GM18870 (cell line): Measurements from ENCODE around the gene MRPS26.
A peak's percentile ranks its signal among the peaks of the same experiment; 100 is the strongest.
"Not testable (repeated sequence)": the region's sequence is repeated elsewhere in the genome, so short reads cannot be mapped to it uniquely, and the experiment has no call there.

ENCODE experiments used
- ATAC-seq: cut with Tn5 transposase; IDR thresholded peaks from one replicate; pipeline ENCODE4 v1.9.1; 2021; ENCODE audit warnings: moderate library complexity; ENCODE audit not compliant: unreplicated experiment

MRPS26 gene

DNA sequence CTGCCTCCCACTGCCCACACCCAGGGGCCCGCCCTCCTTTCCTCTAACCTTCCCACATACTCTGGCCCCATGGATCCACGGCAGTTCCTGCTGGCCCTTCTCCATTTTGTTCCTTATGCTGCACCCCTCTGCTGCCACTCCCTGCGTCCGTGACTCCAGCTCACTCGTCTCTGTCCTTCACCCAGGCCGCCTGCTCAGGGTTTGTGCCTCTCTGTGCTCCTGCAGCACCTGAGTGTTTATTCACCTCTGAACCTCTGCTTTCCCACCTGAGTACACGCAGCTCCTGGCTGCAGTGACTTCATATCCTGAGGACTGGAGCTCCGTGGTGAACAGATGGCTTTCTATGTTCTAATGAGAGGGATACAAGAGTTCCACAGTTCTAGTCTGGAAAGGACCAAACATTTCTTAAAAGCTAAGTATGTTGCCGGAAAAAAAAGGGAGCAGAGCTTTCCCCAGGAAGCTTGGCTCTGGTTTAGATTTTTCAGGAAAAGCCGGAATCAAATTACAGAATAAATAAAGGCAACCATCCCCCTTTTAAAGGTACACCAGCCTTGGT lies 3.9 kb upstream of the MRPS26 start:
- ATAC-seq: no peak

DNA sequence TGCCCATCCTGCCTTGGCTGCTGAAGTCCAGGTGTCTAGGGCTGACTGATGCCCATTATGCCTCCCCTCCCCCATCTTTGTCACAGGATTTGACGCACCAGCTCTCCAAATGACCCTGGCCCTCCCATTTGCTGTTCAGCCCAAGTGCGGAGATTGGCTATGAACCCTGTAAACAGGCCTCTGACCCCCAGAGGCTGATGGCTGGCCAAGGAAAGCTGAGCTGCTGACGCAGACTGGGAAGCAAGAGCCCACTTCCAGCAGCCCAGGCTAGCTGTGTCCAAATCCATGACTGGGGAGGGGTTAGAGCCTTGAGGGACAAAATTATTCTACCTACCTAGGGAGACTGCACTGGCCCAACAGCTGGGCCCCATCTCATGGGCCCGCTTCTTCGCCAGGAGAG lies 3.2 kb upstream of the MRPS26 start:
- no peak for ATAC-seq

DNA sequence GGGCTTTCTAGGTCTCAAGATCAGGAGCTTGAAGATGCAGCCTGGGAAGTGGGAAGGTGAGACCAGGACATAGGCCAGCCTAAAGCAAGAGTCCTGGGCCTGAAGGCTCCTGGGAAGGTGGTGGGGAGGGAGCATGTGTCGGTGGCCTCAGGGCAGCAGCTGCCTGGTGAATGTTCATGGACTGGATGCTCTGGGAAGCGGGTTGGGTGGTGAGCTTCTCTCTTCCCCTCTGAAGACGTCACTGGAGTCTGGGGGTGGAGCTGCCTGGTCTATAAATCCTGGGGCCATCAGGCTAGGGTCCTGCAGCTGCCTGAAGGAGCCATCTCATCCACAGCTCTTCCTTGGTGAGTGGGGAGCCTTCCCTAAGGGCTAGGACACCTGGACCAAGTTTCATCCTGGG lies 2.5 kb upstream of the MRPS26 start, which contains the start of gene GNRH2:
GNRH2 (plus strand) TSS at position 301 of the 400 bp plus-strand sequence. CDS start 793 bp downstream, outside the sequence.
- ATAC-seq: no peak

DNA sequence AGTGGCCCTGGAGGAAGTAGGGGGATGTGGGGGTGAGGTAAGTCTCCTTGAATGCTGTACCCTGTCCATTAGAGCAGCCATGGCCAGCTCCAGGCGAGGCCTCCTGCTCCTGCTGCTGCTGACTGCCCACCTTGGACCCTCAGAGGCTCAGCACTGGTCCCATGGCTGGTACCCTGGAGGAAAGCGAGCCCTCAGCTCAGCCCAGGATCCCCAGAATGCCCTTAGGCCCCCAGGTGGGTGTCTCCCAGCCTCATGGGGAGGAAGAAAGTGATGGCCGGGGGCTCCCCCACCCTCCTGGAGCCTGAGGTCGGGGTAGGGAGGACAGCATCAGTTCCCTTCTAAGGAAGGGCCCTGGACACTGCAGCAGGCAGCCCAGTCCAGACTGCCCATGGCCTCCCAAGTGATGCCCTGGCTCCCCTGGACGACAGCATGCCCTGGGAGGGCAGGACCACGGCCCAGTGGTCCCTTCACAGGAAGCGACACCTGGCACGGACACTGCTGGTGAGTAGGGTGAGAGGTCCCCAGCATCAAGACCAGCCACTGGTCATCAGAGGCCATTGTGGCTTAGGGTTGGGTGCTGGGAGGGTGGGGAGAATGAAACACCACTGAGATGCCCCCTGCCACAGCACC lies 1.4 kb upstream of the MRPS26 start:
- no peak for ATAC-seq

GRCh38 chr20:3045042-3045815 lies 623 bp upstream of the MRPS26 start:
- peak; percentile 29 for ATAC-seq

DNA sequence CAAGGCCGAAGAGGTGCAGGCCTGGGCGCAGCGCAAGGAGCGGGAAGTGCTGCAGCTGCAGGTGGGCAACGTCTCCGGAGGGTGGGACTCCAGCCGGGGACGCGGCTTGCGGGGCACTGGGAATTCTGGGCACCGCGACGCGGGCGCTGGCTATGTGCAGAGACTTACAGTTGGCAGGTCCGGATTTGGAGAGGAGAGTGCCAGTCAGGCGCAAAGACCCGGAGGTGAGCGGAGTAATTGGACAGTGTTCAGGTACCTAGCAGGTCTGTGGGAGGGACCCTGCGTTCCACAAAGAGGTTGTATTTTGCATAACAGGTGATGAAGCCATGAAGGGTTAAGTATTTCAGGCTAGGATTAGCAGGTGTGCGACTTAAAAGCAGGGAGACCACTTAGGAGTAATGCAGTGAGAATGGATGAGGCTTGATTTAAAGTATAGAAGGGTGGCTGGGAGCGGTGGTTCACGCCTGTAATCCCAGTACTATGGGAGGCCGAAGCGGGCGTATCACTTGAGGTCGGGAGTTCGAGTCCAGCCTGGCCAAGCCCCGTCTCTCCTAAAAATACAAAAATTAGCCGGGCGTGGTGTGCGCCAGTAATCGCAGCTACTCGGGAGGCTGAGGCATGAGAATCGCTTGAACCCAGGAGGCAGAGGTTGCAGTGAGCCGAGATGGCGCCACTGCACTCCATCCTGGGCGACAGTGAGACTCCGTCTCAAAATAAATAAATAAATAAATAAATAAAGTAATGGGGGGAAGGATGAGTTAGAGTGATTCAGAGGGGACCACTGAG lies 1.0 kb downstream of the MRPS26 start:
- no peak for ATAC-seq

DNA sequence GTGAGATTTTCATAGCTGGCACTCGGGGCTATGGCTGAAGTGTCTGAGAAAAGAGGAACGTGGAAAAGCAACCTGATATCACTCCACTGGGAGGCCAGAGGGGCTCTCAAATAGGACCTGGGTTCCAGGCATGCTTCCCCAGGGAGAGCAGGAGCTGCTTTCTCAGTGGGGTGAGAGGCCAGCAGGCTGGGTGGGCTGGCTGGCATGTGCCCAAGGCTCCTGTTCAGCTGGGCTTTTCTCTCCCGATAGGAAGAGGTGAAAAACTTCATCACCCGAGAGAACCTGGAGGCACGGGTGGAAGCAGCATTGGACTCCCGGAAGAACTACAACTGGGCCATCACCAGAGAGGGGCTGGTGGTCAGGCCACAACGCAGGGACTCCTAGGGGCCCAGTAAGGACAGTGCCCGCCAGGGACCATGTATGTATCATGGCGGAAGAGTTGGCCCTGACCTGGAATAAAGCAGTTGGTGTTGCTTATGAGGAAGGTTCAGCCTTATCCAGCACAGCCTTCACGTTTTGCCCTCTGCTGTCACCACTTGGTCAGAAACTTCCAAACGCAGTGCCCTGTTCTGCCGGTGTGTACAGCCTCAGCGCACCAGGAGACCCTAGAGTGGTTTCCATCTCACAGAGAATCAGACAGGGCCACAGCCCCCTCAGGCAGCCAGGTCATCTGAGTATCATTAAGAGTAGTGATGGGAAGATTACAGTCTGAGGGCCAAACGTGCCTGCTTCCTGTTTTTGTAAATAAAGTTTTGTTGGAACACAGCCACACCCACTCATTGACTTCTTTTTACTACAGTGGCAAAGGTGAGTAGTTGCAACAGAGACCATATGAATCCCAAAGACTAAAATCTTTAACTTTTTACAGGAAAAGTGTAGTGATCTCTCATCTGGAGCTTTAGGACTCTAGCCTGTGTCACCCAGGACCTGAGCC lies 1.9 kb downstream of the MRPS26 start:
- ATAC-seq: no peak

GRCh38 chr20:3051385-3052019 lies 5.7 kb downstream of the MRPS26 start:
- no peak for ATAC-seq

DNA sequence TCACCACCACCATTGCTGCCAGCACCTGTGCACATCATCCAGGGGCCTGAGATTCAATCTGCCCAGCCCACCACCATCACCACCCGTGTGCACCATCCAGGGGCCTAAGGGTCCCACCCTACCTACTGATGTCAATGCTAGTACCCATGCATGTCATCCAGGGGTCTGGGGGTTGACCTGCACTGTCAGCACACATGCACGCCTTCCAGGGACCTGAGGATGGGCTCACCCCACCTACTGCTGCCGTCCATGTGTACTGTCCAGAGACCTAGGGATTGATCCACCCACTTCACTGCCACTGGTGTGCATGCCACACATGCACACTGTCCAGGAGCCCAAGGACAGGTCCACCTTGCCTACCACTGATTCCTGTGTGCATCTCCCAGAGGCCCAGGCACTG lies 13.6 kb downstream of the MRPS26 start:
- ATAC-seq: no peak

GRCh38 chr20:3064119-3064518 lies 18.3 kb downstream of the MRPS26 start:
- ATAC-seq: not testable (repeated sequence)

- ATAC-seq: no peak
These were observed 21.5 kb downstream of the MRPS26 start for GRCh38 chr20:3067139-3068014.

GRCh38 chr20:3068075-3068474 lies 22.2 kb downstream of the MRPS26 start:
- no peak for ATAC-seq

DNA sequence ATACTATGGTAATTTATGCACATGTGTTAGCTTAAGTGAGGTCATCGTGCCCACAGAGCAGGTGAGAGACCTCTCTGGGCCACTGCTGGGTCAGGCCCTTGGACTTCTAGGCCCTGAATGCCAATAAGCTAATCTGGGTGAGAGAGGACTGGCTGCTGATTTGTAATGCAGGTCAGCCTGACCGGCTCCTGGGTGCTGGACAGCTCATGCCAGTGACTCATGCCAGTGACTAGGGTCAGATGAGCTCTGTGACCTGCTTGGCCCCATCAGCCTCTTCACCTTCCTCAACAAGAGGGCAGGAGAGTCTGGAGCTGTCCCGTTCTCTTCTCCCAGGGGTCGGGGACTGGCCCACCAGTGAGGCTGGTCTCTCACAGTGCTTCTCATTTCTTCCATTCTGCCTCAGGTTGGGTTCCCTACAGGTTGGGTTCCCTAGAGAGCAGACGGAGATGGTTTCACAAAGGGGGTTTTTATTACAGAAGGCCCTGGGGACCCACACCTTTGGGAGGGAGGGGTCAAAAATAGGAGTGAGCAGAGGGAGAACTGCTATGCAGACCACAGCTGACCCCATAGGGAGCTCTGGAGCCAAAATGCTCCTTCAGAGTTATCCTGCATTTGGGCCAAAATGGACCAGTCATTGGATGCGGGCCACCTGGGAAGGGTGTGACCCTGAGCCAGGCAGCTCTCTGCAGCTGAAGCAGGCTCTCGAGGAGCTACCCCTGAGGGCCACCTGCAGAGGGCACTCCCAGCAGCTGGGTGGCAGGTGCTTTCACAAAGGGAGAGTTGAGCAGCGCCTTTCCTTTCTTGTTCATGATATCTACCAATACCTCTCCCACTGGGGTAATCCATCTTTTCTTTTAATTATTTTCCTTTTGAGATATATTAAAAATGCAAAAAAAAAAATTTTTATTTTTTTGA lies 23.4 kb downstream of the MRPS26 start:
- no peak for ATAC-seq

GRCh38 chr20:3070725-3071124 lies 24.9 kb downstream of the MRPS26 start:
- ATAC-seq: no peak

DNA sequence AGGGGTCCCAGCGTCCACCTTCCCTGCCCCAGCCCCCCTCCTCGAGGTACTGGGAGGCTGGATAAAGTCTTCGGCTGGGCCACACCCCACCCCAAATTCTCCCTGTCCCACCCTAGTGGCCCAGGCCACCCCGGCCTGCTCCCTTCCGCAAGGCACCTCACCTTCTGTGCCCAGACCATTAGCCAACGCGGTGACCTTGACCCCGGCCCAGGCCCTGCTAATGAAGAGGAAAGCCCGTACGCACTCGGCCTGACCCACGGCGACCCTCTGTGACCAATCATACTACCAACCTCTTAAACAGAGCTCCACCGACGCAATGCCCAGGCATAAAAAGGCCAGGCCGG lies 25.4 kb downstream of the MRPS26 start:
- no peak for ATAC-seq

DNA sequence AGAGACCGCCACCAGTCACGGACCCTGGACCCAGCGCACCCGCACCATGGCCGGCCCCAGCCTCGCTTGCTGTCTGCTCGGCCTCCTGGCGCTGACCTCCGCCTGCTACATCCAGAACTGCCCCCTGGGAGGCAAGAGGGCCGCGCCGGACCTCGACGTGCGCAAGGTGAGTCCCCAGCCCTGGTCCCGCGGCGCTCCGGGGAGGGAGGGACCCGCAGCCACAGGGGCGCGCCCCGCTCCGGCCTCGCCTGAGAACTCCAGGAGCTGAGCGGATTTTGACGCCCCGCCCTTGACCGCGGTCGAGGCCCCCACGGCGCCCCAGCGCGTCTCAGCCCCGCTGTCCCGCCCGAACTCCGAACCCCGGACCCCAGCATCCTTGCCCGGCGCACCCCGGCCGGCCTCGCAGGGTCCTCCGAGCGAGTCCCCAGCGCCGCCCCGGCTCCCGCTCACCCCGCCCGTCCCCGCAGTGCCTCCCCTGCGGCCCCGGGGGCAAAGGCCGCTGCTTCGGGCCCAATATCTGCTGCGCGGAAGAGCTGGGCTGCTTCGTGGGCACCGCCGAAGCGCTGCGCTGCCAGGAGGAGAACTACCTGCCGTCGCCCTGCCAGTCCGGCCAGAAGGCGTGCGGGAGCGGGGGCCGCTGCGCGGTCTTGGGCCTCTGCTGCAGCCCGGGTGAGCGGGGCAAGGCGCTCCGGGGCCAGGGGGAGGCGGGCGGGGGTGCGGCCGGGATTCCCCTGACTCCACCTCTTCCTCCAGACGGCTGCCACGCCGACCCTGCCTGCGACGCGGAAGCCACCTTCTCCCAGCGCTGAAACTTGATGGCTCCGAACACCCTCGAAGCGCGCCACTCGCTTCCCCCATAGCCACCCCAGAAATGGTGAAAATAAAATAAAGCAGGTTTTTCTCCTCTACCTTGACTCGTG lies 26.0 kb downstream of the MRPS26 start, which contains the start of gene OXT:
OXT (plus strand) TSS at position 11 of the 920 bp plus-strand sequence; CDS start at position 47, 36 bp downstream.
- no peak for ATAC-seq
